Right ventricle myocardium superior (tissue), 1 donor: ENCODE data around the gene CAMSAP3. TPM values are rescaled to one million over a fixed set of nuclear protein-coding genes. Genes with fewer than 3 reads are reported as not detected.

Source experiments
- ATAC-seq: fragments of 200-7000 bp; cut with Tn5 transposase; one replicate; pipeline ENCODE4 v1.9.1; 2020; ENCODE audit warnings: mild to moderate bottlenecking; ENCODE audit not compliant: poor library complexity
- DNase-seq: peaks from one replicate; pipeline ENCODE4 v3.0.0-alpha.2; 2020
- intact Hi-C: fragments of 100-400 bp; cut with DNase I; formaldehyde crosslinking; loops from one replicate; pipeline ENCODE4 v1.11.2; 2022
- total RNA-seq: library from RNA; stranded (reverse); fragmentation: NEBNext Ultra II Directional; extraction: Animal tissue kit (Norgen Biotek cat#: 25700); gene quantifications from one replicate; pipeline ENCODE4 v1.2.1, GENCODE V29; 2021
- donor health status: DM: no; HTN: yes; CAD: no; lungs with severe emphysema.

CAMSAP3 gene
- total RNA-seq, 1 donor from 2014 or later: 1.0 TPM

GRCh38 chr19:7625763-7626372 is 30.2 kb downstream of the CAMSAP3 start:
- ATAC-seq: no peak
- intact Hi-C loops: no loop called here
- no peak for DNase-seq

- intact Hi-C loops: no loop called here
- DNase-seq (no peak), ATAC-seq (no peak)
Observed at GRCh38 chr19:7627166-7627565, 31.5 kb downstream of the CAMSAP3 start.

- DNase-seq: no peak
- ATAC-seq: no peak
- intact Hi-C loops: no loop called here
Observed at GRCh38 chr19:7628589-7629311, 33.1 kb downstream of the CAMSAP3 start.

DNA sequence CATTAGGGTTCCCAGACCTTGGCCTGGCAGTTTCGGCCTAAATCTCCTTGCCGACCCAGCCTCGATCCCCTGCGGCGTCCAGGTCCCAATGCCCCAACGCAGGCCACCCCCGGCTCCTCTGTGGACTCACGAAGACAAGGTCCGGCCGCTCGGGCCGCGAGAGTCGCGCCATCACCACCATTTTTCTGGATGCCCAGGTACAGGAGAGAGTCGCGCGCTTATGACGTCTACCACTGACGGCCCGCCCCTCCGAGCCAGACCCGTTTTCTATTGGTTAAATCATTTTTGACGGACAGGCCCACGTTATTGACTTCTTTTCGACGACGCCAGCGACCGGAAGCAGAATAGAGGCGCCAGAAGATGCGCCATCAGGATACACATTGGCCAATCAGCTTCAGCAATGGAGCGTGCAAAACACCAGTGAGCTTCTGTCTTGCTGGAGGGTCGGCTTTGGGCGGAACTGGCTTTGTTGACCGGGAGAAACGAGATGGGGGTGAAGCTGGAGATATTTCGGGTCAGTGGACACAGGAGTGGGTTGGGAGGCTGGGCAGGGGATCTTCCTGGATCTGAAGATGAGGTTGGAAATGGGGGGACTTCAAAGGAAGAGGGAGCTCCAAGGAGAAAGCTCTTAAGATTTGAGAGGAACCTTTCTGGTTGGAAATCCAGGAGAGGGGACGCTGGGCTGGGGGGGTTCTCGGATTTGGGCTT is 33.8 kb downstream of the CAMSAP3 start, which contains the start of the genes PET100 and XAB2:
Gene PET100 (plus strand): TSS at position 447 of the 708 bp plus-strand sequence. CDS start 41 bp downstream, at position 488.
Gene XAB2 (minus strand): TSS at position 199 of the 708 bp plus-strand sequence. CDS start 18 bp downstream, at position 181.
- ATAC-seq (peak; percentile 97), DNase-seq (peak; percentile 96)
- intact Hi-C loops: no loop called here

DNA sequence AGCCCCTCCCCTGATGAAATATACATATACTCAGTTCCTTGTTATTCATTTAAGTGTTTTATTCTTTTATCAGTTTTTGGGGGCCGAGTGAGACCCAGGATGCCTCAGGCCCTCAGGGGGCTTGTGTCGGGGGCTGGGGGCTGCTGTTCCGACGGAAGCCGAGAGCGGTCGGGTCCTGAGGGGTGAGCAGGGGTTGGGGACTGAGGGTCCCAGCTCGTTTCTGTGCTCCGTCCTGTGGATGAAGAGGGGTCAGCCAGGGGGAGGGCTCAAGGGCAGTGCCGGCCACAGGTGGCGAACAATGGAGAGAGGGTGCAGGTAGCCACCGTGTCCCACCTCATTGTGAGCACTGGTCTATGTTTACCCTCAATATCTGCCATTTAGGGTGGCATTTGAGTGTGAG is 35.9 kb downstream of the CAMSAP3 start:
- no peak for ATAC-seq
- intact Hi-C loops: no loop called here

GRCh38 chr19:7632340-7633203 is 36.9 kb downstream of the CAMSAP3 start:
- intact Hi-C loops: no loop called here
- ATAC-seq: no peak

More for the DNA sequence above, 35.9 kb downstream of the CAMSAP3 start:
- no peak for DNase-seq

DNA sequence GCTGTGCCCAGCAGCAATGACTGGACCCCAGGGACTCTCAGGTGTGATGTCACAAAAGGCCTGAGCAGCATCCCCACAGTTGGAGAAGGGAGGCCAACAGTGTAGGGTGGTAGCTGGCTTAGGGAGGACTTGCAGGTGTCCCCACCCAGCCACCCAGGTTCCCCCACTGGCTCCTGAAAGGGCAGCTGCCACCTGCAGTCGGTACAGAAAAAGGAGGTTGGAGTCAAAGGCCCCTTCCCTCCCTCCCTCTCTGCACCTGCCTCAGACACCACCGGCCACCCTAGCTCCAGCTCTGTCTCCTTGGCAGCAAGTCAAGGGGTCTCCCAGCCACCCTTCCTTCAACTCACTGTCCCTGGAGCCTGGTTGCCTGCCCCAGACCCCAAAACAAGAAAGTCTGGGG is 38.0 kb downstream of the CAMSAP3 start, which contains the start of gene PCP2:
Gene PCP2 (minus strand): TSS at position 22 of the 400 bp plus-strand sequence. CDS start 262 bp downstream, outside the sequence.
- DNase-seq: no peak
- ATAC-seq: no peak
- intact Hi-C loops: no loop called here

More at GRCh38 chr19:7632340-7633203, 36.9 kb downstream of the CAMSAP3 start:
- DNase-seq: no peak

DNA sequence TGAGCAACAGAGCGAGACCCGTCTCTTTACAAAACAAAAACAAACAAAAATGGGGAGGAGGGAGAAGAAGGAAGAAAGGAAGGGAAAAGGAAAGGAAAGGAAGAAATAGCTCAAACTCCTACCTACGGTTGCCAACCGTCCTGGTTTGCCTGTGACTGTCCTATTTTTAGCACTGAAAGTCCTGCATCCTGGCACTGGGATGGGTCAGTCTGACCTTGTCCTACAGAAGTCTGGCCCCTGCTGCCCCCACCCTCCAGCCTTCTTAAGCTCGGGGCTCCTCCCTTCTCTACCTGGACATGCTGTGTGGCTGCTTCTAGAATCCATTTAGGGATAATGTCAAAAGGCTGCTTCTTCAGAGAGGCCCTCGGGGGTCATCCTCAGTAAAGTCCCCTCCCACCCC is 40.0 kb downstream of the CAMSAP3 start:
- intact Hi-C loops: no loop called here
- DNase-seq: no peak
- ATAC-seq: peak; percentile 28

- intact Hi-C loops: no loop called here
- ATAC-seq (no peak), DNase-seq (no peak)
Observed at GRCh38 chr19:7636317-7636690, 40.6 kb downstream of the CAMSAP3 start.

DNA sequence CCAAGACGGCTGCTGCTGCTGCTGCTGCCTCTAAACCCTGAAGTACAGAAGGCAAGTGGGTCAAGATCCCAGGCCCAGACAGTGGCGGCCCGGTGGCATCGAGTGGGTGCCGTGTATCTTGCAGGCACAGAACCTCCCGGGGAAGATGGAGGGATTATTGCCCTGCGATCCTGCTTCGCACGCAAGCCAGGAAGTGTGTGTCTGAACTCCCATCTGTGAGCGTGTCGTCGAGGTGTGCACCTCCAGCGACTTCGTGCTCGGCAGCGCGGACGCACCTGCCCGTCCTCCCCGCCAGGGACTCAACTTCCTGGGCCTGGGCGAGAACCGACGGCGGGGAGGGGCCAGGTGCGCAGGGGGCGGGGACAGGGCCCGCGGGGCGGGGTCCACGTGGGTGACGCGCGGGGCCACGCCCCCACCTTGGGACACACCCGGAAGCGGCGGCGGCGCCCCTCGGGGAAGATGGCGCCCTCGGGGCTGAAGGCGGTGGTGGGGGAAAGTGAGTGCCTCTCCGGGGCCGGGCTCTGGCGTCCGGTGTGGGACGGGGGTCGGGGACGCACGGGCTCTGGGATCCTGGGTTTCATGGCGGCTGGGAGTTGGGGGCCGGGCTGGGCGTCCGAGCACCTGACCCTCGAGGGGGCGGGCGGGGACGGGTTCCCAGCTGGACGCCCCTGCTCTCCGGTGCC is 41.2 kb downstream of the CAMSAP3 start, which contains the start of gene STXBP2:
Gene STXBP2 (plus strand): TSS at position 420 of the 683 bp plus-strand sequence. CDS start 40 bp downstream, at position 460.
- intact Hi-C loops: no loop called here
- DNase-seq (peak; percentile 82), ATAC-seq (peak; percentile 79)

- intact Hi-C loops: no loop called here
- ATAC-seq: peak; percentile 44
- peak; percentile 81 for DNase-seq
Observed at GRCh38 chr19:7637374-7638256, 42.0 kb downstream of the CAMSAP3 start.

GRCh38 chr19:7638802-7639465 is 43.3 kb downstream of the CAMSAP3 start:
- DNase-seq: no peak
- ATAC-seq: no peak
- intact Hi-C loops: no loop called here

DNA sequence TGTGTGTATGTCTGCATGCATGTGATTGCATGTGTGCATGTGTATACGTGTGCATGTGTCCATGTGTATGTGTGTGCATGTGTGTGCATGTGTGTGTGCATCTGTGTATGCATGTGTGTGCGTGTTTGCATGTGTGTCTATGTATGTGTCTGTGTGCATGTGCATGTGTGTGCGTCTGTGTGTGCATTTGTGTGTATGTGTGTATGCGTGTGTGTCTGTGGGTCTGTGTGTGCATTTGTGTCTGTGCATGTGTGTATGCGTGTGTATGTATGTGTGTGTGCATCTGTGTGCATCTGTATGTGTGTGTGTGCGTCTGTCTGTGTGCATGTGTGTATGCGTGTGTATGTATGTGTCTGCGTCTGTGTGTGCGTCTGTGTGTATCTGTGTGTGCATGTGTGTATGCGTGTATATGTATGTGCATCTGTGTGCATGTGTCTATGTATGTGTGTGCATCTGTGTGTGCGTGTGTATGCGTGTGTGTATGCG is 44.2 kb downstream of the CAMSAP3 start:
- no peak for ATAC-seq
- no peak for DNase-seq
- intact Hi-C loops: no loop called here

DNA sequence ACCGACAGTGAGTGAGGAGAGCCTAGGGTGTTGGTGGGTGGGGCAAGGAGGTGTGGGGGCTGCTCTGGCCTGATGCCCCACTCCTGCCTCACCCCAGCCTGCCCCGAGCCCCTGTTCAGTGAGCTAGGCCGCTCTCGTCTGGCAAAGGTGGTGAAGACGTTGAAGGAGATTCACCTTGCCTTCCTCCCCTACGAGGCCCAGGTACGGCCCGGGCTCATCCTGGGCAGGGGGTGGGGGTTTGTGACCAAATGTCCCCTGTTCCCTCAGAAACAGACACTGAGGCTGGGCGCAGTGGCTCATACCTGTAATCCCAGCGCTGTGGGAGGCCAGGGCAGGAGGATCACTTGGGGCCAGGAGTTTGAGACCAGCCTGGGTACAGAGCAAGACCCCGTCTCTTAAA is 45.1 kb downstream of the CAMSAP3 start:
- intact Hi-C loops: no loop called here
- DNase-seq: no peak
- no peak for ATAC-seq

GRCh38 chr19:7641290-7642276 is 45.9 kb downstream of the CAMSAP3 start:
- ATAC-seq (no peak), DNase-seq (no peak)
- intact Hi-C loops: no loop called here
